HFFc6 (cell line): ENCODE data around the gene KCNMB2. TPM values are rescaled to one million over a fixed set of nuclear protein-coding genes. Genes with fewer than 3 reads are reported as not detected.
"Not testable (repeated sequence)": the region's sequence is repeated elsewhere in the genome, so short reads cannot be mapped to it uniquely, and the experiment has no call there.

Source experiments
- DNase-seq: peaks from one replicate; pipeline ENCODE4 v3.0.0-alpha.2; 2018
- H3K27ac Mint-ChIP-seq: 2 replicates; pipeline ENCODE4 v1.8.0; 2020; ENCODE audit warnings: mild to moderate bottlenecking, mixed read lengths
- H3K27me3 Mint-ChIP-seq: 2 replicates; pipeline ENCODE4 v1.8.0; 2021; ENCODE audit warnings: mild to moderate bottlenecking, moderate library complexity, mixed read lengths; ENCODE audit not compliant: insufficient read depth
- H3K36me3 Mint-ChIP-seq: 2 replicates; pipeline ENCODE4 v1.8.0; 2021; ENCODE audit warnings: low read depth, mixed read lengths
- H3K4me1 Mint-ChIP-seq: 2 replicates; pipeline ENCODE4 v1.8.0; 2020; ENCODE audit warnings: low read depth, mixed read lengths
- H3K4me3 Mint-ChIP-seq: 2 replicates; pipeline ENCODE4 v1.8.0; 2020; ENCODE audit warnings: mild to moderate bottlenecking, moderate library complexity, mixed read lengths
- H3K9me3 Mint-ChIP-seq: 2 replicates; pipeline ENCODE4 v1.8.0; 2020; ENCODE audit warnings: mild to moderate bottlenecking, mixed read lengths
- total RNA-seq, 6 experiments: library from RNA; stranded (reverse); fragmentation: NEBNext Ultra II Directional; extraction: Animal tissue kit (Norgen Biotek cat#: 25700); gene quantifications; 2 replicates in 1 of 6; 3 replicates in 5 of 6; pipeline ENCODE4 v1.2.3, GENCODE V29; 2021
- TF ChIP-seq, protein P1 (sequence below): fragments of 200-600 bp; sonication (generic); IDR thresholded peaks from 2 replicates; pipeline ENCODE4 v1.5.0; 2021; ENCODE audit warnings: antibody characterized with exemption, mild to moderate bottlenecking

KCNMB2 gene
- total RNA-seq, 6 experiments from 2014 or later: not detected

DNA sequence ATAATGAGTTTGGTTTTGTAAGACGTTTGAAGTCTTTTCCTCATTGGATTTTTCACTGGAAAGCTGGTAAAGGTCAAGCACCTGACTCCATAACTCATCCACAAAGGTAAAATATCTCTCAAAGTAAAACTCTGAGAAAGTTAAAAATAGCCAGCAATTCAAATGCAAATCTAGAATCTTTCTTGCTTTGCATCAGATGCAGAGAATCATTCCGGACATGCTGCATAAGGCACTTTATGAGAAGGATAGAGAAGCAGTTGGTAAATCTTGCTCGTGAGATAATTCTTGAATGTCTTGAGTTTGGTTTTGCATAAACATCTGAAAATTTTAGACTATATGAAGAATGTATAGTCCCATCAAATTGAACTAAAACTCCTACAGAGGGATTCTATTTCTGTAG is 9.1 kb downstream of the KCNMB2 start:
- Mint-ChIP-seq H3K27me3 (no peaks in the 10 kb centered on the region), H3K4me1 (no peaks in the 10 kb centered on the region), H3K36me3 (no peaks in the 10 kb centered on the region), H3K27ac (no peak overlapping the region), H3K9me3 (peaks cover 8% of the 10 kb centered on the region), H3K4me3 (no peak overlapping the region)
- TF ChIP-seq, protein P1, sequence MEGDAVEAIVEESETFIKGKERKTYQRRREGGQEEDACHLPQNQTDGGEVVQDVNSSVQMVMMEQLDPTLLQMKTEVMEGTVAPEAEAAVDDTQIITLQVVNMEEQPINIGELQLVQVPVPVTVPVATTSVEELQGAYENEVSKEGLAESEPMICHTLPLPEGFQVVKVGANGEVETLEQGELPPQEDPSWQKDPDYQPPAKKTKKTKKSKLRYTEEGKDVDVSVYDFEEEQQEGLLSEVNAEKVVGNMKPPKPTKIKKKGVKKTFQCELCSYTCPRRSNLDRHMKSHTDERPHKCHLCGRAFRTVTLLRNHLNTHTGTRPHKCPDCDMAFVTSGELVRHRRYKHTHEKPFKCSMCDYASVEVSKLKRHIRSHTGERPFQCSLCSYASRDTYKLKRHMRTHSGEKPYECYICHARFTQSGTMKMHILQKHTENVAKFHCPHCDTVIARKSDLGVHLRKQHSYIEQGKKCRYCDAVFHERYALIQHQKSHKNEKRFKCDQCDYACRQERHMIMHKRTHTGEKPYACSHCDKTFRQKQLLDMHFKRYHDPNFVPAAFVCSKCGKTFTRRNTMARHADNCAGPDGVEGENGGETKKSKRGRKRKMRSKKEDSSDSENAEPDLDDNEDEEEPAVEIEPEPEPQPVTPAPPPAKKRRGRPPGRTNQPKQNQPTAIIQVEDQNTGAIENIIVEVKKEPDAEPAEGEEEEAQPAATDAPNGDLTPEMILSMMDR: no peak
- no peak for DNase-seq

GRCh38 chr3:178546079-178546478 is 9.8 kb downstream of the KCNMB2 start:
- H3K4me3 Mint-ChIP-seq: no peak overlapping the region
- DNase-seq: no peak
- H3K36me3 Mint-ChIP-seq: no peaks in the 10 kb centered on the region
- H3K27me3 Mint-ChIP-seq: no peaks in the 10 kb centered on the region
- no peaks in the 10 kb centered on the region for H3K4me1 Mint-ChIP-seq
- H3K27ac Mint-ChIP-seq: no peak overlapping the region
- TF ChIP-seq, protein P1: no peak
- H3K9me3 Mint-ChIP-seq: peaks cover 8% of the 10 kb centered on the region

DNA sequence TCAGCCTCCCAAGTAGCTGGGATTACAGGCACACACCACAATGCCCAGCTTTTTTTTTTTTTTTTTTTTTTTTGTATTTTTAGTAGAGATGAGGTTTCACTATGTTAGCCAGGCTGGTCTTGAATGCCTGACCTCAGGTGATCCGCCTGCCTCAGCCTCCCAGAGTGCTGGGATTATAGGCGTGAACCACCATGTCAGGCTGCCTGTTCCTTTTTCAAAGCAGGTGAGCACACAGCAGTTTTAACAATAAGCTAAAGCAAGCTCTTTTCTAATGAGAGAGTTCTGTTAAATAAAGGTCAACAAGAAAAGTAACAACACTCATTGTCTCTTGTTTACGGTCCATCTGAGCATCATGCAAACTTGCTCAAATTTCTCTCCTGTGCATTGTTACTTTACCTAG is 13.2 kb downstream of the KCNMB2 start:
- not testable (repeated sequence) for H3K27ac Mint-ChIP-seq, H3K36me3 Mint-ChIP-seq, H3K4me1 Mint-ChIP-seq, H3K4me3 Mint-ChIP-seq, DNase-seq, H3K27me3 Mint-ChIP-seq
- peaks cover 12% of the 10 kb centered on the region for H3K9me3 Mint-ChIP-seq

- no peak overlapping the region for H3K4me3 Mint-ChIP-seq
- no peaks in the 10 kb centered on the region for H3K4me1 Mint-ChIP-seq
- no peak overlapping the region for H3K27ac Mint-ChIP-seq
- TF ChIP-seq, protein P1: no peak
- H3K9me3 Mint-ChIP-seq: peaks cover 23% of the 10 kb centered on the region
- H3K36me3 Mint-ChIP-seq: no peaks in the 10 kb centered on the region
- no peak for DNase-seq
- no peaks in the 10 kb centered on the region for H3K27me3 Mint-ChIP-seq
These were observed 15.7 kb downstream of the KCNMB2 start for GRCh38 chr3:178551916-178552321.

DNA sequence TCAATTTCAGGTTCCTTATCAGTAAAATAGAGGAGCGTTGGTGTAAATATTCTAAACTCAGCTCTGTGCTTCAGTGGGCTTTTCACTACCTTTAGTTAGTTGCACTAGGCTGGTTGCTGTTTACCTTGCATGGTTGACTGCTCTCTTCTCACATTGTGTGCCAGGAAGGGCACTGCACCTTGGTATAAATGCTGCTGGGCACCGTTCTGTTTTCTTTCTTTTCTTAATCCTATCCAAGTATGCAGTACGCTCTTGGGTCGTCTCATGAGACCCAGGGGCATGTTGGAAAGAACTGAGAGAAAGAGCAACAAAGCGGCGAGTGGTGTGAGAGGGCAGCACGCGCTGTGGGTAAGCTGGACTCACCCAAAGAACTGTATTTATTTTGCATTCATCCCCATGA is 22.4 kb downstream of the KCNMB2 start:
- Mint-ChIP-seq H3K36me3 (no peaks in the 10 kb centered on the region; the same call in 1 of the 2 replicates), H3K4me1 (no peaks in the 10 kb centered on the region), H3K27ac (no peak overlapping the region), H3K27me3 (no peaks in the 10 kb centered on the region), H3K4me3 (no peak overlapping the region), H3K9me3 (peaks cover 19% of the 10 kb centered on the region)
- no peak for DNase-seq
- TF ChIP-seq, protein P1: no peak

DNA sequence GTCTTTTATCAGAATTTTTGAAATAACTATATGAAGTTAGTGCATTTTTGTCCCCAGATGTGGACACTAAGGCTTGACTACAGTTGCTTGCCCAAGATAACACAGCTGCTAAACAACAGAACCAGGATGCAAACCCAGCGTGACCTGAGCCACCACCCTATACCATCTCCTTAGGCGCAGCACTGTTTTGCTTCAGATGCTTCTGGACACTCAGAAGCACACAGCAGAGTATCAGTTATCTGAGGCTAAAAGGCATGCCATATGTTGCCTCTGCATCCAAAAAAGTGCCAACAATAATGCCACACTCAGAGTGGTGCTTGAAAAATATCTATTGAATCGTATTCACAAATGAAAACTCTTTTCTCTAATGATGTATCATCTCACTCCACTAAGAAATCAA is 24.5 kb downstream of the KCNMB2 start:
- H3K27ac Mint-ChIP-seq: no peak overlapping the region
- H3K4me3 Mint-ChIP-seq: no peak overlapping the region
- TF ChIP-seq, protein P1: no peak
- no peaks in the 10 kb centered on the region for H3K4me1 Mint-ChIP-seq
- no peak for DNase-seq
- no peaks in the 10 kb centered on the region for H3K27me3 Mint-ChIP-seq
- H3K36me3 Mint-ChIP-seq: no peaks in the 10 kb centered on the region; the same call in 1 of the 2 replicates
- H3K9me3 Mint-ChIP-seq: peaks cover 14% of the 10 kb centered on the region
